ENCODE measurements around the gene CCDC170.

CCDC170 gene

DNA sequence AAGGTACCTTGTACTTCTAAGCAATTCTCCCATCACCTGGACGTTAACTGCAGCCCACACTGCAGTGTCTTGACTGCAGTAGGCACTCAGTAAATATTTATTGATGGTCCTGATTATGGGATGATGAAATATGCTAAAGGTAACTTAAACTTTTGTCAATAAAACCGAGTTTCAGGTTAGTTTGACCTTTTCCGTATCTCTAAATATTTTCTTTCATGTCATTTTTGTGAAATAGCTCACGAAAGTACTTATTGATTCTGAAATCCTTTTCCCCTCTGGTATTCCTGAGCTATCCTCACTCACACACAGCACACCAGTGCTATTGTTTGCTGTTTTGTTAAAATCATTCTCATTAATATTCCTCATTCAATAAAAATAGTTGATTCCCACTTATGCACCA lies 164.3 kb downstream of the CCDC170 start:
- DNase-seq (ENCODE audit: low read depth), result no peak

DNA sequence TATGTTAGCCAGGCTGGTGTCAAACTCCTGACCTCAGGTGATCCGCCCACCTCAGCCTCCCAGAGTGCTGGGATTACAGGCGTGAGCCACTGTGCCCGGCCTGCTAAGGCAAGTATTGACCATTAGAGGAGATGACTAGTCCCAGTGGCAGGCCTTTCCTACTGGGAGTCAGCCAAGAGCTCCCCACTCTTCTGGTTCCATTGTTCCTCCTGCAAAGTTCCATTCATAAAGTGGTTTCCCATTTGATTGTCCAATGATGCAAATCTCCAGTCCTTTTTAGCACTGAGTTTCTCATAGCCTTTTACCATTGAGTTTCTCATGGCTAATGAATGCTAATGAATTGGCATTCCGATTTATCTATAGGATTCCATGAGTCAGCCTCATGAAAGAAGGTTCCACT lies 165.4 kb downstream of the CCDC170 start:
- no peak for DNase-seq (ENCODE audit: low read depth)

DNA sequence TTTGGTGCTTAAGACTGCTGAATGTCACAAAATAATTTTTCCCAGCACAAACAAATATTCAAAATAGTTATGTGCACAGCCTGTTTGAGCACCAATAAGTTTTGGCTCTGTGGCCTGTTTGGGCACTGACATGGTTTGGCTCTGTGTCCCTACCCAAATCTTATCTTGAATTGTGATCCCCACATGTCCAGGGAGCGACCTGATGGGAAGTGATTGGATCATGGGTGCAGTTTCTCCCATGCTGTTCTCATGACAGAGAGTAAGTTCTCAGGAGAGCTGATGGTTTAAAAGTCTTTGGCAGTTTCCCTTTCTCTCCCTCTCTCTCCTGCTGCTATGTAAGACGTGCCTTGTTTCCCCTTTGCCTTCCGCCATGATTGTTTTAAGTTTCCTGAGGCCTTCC lies 167.7 kb downstream of the CCDC170 start:
- no peak for DNase-seq (ENCODE audit: low read depth)

DNA sequence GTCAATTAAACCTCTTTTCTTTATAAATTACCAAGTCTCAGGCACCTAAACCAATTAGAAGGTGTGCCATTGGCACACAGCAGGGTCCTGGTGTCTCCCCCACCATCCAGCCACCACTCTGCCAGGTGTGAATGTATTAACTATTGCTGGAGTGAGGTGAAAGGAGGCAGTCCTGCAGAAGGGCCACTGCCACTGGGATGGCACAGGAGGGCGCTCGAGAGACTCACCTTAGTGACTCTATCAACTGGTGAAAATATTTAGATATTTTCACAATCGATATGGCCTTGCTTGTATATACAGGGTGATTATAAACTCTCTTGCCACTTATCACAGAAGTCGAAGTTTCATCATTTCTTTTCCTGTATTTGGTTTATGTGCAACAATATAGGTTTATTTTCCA lies 168.1 kb downstream of the CCDC170 start:
- no peak for DNase-seq (ENCODE audit: low read depth)

DNA sequence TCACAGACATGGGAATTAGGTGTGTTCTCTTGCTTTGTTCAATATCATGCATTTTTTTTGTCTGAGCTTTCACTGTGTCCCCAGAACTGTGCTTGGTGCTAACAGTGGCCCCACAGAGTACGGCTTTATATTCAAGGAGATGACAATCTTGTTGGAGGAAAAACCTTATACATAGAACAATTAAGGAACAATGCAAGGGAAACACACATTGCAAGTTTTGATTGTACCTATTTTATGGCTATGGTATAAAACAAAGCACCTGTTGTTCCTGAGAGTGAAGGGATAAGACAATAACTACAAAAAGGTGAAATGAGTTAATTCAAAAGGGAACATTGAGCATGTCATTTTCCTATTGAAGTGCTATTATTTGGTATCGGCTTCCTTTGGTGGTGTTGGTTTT lies 169.7 kb downstream of the CCDC170 start:
- no peak for DNase-seq (ENCODE audit: low read depth)

DNA sequence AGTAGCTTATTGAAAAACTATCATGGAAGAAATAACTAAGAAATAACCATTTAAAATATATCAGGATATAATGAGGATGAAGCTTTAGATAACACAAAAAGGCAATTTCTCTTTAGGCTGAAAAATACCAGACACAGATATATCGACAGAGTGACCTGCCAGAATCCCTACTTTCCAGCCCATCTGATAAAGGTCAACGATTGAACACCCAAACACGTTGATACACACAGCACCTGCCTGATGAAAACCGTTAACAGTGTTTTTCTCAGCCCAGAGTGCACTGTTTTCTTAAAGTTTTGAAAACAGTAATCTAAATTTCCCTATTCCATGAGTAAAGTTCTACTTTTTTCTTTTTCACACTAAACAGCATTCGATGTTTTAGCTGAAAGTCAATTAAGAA lies 170.6 kb downstream of the CCDC170 start:
- DNase-seq (ENCODE audit: low read depth), result no peak

DNA sequence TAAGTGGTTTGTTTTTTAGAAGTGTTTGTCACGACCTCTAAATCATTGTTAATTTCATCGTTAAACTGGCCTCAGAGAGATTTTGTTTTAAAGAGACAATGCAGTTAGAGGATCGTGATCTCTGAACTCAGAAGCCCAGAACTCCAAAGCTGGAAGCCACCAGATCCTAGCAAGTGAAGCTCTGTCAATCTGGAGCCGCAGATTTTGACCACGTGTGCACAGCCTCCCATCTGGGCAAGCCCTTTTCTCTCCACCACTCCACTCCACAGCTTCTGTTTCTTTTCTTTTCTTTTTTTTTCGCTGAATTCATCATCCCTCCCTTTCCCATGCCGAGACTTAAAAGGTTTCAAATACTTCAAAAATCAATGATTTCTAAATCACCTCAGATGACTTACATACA lies 171.5 kb downstream of the CCDC170 start:
- DNase-seq (ENCODE audit: low read depth), result no peak

DNA sequence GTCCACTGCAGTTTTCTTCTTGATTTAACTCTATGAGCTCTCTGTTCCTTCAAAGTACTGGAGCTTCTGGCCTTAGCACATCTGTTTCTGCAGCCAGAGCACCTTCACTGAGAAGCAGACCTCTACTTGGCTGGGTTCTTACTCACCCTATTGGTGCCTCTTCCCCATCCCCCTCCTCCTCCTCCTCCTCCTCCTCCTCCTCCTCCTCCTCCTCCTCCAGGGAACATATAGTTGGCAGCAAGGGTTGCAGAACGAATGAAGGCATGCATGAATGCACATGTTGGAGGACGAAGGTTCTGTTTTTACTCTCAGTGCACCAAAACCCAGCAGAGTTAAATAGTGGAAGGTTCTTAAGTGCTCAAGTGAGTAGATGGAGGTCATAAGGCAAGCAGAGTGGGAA lies 172.7 kb downstream of the CCDC170 start:
- DNase-seq (ENCODE audit: low read depth), result no peak

DNA sequence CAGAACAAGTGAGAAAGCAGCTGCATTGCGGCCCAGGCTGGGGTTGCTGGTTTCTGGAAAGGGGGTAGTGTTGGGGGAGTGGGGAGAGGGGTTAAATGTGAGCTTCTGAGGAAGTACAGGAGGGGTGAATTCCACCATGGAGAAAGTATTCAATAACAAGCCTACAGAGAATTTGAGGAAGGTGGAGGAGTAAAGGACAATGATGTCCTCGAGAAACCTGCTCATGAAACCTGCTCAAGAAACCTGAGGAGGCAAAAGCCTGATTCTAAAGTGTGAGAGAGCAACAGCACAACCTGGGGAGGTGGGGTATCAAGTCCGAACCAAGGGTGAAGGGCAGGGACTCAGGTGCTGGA lies 175.4 kb downstream of the CCDC170 start:
- no peak for DNase-seq (ENCODE audit: low read depth)

DNA sequence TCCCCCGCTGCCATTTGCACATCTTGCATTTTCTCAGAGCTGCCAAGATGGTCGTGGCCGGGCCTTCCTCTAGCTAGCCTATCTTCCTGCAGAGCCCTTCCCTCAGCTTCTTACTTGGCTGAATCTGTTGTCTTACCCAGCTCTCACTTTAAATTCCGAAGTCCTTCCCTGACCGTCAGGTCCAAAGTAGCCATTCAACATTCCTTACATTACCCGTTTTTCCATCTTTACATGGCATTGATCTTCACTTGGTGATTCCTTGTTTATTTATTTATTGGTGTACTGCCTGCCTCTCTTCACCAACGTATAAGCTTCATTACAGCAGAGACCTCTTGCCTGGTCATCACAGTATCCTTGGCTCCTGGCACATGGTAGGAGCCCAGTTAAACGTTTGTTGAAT lies 176.3 kb downstream of the CCDC170 start:
- no peak for DNase-seq (ENCODE audit: low read depth)

Measured in stimulated activated CD8-positive, alpha-beta memory T cell treated with anti-CD3 and anti-CD28 coated beads, Interleukin-12 subunit alpha, Interleukin-12 subunit beta, amount 100 ng/mL, for 4 hours (primary cell).